ENCODE measurements around the gene SH3RF3. TPM values are rescaled to one million over a fixed set of nuclear protein-coding genes. Genes with fewer than 3 reads are reported as not detected.
A peak's percentile ranks its signal among the peaks of the same experiment; 100 is the strongest.

SH3RF3 gene
- total and polyA plus RNA-seq, 9 of the 15 experiments (the other 6 are each of a cell fraction or from before 2014, with no cell fraction given) = 0.02 TPM; not detected in 8

DNA sequence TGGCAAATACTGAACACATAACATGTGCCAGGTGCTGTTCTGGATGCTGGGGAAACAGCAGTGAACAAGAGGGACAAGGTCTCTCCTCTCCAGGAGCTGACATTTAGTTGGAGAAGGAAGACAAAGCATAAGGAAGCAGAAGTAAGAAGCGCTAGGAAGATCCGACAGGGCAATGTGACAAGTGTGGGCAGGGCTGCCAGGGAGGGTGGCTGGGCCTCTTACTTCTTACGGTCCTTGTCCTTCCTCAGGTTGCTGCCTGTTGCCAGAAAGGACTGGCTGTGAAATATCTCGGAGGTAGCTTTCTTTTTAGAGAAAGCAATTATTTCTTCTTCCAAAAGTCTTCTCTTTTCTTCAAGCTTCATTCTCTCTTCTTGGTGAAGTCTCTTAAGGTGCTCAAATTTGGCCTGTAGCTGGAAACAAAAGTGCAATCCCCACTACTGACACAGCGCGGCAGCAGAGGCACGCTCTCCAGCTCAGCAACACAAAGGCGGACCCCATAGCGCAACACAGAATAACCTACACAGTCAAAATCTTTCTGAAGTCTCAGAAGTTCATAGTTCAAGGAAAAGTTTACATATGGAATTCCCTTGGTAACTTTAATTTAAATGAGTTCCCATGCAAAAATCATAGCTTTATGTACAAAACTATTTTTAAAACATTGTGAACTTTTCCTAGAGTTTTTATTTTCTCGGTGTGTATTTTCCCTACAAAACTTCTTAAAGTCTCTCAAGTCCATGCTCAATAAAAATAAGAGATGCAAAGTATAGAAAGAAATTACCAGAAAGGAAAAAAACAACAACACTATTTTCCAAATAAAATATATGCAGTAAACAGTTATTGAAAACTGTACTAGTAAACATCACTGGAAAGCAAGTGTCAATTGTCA lies 417.1 kb downstream of the SH3RF3 start (continued):
- TF ChIP-seq, protein P1, sequence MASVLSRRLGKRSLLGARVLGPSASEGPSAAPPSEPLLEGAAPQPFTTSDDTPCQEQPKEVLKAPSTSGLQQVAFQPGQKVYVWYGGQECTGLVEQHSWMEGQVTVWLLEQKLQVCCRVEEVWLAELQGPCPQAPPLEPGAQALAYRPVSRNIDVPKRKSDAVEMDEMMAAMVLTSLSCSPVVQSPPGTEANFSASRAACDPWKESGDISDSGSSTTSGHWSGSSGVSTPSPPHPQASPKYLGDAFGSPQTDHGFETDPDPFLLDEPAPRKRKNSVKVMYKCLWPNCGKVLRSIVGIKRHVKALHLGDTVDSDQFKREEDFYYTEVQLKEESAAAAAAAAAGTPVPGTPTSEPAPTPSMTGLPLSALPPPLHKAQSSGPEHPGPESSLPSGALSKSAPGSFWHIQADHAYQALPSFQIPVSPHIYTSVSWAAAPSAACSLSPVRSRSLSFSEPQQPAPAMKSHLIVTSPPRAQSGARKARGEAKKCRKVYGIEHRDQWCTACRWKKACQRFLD (CRISPR knock-in tag; IDR thresholded peaks at IDR 0.05) = no peak
- TF ChIP-seq ZNF507 (tag; conservative IDR thresholded peaks at IDR 0.05) (no peak), SMAD2 (IDR thresholded peaks at IDR 0.05; ENCODE audit: low read depth, low read length) (no peak), FIP1L1 (IDR thresholded peaks at IDR 0.05; ENCODE audit: low read depth, low read length, poor library complexity, severe bottlenecking) (no peak), SMC3 (conservative IDR thresholded peaks at IDR 0.05; ENCODE audit: insufficient read depth, low read depth, low read length) (peak; percentile 73), NUFIP1 (IDR thresholded peaks at IDR 0.05; ENCODE audit: partially characterized antibody) (no peak), ZC3H8 (IDR thresholded peaks at IDR 0.05) (no peak), SRF (CRISPR knock-in tag; IDR thresholded peaks at IDR 0.05) (no peak), ZNF354B (CRISPR knock-in tag; IDR thresholded peaks at IDR 0.05) (no peak), RAD21 (CRISPR knock-in tag; conservative IDR thresholded peaks at IDR 0.05 in 1 of 2, IDR thresholded peaks at IDR 0.05 in 1 of 2) (peak; percentile 92 to 93)
